ENCODE data around the gene NOS3.

The NOS3 gene

DNA sequence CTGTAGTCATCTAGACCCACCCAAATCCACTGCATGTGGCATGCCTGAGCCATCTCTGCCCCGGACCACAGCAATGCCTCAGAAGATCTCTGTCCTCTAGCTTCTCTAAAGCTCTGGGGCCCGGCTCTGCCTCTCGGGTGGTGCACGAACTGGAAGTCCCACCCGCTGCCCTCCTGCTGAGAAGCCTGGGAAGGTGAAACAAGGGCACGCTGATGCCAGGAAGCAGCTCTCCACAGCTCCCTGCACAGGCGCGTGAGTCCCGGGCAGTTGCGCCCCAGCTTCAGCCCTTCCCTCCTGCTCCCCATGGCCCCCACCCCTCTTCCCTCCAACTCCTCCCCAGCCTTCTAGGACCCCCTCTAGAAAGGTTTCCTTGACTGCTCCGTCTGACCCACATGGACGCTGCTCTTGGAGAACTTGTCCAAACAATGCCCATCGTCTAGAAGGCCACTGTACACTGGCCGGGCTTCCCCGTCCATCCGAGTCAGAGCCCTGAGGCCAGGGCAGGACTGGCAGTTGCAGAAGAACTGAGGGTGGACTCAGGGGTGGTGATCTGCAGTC, 25.5 kb upstream of the NOS3 start:
- no peak for DNase-seq

DNA sequence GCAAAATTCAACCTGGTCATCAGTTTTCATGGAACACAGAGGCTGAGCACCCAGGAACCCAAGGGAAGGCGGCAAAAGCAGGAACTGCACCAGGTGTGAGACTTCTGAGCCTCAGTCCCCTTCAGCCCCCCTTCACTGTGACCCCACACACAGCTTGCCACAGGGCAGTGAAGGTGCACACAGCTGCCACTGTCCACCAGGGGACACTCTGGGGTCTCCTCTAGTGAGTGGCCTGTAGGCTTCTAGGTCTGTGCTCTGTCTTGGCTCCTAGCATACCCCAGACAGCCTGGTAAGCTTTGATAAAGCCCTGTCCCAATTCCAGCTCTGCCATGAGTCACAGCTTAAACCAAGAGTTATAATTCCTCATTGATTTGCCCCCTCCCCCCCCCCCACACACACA, 24.8 kb upstream of the NOS3 start:
- DNase-seq = no peak

DNA sequence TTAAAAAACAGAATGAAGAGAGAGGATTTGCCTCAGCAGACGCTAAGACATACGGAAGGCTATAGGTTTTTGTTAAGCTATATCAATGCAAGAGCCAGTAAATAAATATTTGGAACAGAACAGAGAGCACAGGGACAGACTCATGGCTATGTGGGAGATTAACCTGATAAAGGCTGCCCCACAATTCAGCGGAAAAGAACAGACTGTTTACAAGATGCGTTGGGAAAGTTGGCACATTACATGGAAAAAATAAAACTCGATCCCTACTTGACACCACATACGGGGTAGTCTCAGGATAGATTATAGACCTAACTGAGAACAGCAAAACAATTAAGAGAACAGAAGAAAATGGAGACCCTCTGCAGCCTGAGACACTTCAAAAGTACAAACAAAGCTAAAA, 23.5 kb upstream of the NOS3 start:
- no peak for DNase-seq

DNA sequence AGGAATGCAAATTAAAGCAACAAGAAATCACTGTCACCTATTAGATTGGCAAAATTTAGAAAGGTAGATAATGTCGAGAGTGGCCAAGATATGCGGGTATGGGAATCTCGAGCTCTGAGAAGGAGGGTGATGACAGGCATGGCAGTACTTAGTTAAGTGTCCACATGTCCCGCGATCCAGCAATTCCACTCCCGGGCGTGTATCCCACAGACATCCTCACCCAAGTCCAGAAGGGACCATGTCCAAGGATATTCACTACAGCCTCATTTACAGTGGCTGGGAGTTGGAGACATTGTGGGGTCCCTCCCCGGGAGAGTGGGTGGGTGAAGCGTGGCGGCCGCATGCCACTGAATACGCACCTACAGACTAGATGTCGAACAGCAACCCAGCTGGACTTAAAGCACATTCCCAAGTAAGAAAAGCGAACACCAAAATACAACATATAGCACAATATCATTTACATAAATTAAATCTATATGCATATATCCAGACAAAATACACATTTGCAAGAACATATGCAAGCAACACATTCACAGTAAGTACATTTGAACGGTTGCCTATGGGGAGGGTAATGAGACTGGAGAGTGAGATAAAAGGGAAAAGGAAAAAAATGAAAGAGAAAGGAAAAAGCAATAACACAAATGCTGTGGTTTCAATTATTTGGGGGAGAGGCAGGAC, 22.6 kb upstream of the NOS3 start:
- DNase-seq = no peak

DNA sequence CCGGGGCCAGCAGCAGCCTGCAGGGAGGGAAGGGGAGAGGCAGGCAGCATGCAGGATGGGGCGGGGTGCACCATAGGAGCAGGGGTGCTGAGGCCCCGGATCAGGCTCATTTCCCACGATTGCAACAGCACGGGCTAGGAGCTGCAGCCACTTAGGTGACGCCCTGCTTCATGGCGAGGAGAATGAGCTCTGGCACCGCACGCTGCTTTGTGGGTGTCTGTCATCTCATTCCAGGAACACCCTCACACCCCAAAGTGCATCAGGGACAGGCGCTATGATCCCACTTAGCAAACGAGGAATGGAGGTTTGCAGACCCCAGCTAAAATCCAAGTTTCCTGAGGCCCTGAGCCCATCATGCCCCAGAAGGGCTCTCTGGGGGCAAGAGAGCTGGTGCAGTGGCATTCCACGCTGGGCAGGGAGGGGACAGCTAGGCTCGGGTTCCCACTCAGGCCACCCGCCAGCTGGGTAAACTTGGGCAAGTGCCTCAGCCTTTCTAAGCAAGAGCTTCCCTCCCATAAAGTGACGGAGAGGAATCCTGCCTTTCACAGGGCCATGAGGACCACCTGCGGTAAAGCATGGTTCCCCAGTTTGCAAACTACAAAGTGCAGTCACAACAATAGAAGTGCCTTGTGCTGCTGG, 22.0 kb upstream of the NOS3 start:
- DNase-seq = no peak

DNA sequence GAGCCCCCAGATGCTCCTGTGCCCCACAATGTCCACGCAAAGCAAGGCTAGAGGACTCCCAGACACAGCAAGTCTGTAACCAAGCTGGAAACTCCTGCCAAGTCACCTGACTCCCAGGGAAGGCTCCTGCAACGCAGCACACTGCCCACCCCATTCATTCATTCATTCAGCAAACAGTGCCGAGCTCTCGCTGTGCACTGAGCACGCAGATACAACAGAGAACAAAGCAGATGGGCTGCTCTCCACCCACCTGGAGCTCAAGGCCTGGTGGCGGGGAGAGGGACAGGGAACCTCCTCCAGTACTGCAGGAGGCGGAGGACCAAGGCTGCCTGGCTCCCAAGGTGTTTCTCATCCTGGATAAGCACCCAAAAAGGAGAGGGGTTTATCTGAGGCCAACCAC, 21.3 kb upstream of the NOS3 start:
- DNase-seq = no peak

DNA sequence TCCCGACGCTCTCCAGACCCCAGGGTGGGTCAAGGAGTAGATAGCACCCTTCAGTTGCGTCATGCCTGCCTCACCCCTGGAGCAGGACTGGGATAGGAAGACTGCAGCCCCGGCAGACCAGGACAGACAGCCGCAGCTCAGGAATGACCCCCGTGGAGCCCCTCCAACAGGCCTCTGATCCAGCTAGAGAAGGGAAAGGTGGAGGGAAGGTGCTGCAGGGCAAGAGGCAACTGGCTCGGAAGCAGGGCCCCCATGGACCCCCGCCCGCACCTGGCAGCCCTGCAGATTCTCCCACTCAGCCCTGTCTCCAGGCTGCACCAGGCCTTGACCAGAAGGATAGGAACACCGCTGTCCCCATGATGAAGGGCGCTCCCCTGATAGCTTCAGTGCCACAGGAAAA, 20.4 kb upstream of the NOS3 start:
- no peak for DNase-seq

DNA sequence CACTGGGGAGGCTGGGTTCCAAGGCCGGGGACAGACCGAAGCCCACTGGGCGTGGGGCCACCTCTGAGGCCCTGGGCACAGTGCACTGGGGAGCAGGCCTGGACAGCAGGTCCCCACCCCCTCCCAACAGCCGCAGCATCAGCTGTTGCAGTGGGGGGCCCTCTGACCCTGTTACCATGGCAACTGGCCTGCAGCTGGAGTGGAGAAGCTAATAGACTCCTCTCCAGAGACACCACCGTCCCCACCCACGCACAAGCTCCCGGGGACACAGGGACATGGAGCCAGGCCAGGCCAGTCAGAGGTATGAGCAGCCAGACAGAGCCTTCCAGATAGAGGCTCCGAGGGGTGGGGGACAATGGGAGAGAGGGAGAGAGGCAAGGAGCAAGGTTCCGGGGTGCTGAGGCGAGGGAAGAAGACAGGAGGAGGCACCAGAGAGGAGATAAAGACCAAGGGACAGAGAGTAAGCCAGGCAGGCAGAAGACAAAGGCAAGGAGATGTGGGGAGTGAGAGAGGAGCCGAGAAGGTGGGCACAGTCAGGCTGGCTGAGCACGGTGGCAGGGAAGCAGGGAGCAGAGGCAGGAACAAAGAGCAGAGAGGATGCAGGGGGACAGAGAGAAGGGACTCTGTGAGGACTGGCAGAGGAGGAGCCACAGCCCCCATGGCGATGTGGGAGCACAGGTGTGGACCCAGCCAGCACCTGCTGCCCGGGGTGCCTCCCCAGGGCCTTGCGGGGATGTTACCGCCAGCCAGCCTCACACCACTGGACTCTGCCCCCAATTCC, 19.4 kb upstream of the NOS3 start:
- no peak for DNase-seq

DNA sequence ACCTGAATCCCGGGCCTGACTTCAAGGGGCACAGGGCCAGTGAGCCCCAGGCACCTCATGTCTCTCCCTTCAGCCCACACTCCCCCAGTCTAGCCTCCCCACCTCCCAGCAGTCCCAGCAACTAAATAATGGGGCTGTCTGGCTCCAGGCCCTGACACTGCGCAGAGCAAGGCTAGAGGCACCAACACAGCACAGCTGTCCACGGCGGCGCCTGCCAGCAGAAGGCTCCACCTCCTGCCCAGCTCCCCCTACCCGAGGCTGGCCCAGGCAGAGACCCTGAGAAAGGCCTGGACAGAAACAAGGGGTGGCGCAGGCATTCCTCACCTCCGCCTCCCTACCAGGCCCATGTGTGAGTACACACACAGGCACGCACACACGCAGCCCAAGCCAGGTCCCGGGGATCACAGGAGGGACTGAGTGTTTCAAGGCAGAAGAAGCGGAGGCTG, 18.8 kb upstream of the NOS3 start:
- DNase-seq = no peak

DNA sequence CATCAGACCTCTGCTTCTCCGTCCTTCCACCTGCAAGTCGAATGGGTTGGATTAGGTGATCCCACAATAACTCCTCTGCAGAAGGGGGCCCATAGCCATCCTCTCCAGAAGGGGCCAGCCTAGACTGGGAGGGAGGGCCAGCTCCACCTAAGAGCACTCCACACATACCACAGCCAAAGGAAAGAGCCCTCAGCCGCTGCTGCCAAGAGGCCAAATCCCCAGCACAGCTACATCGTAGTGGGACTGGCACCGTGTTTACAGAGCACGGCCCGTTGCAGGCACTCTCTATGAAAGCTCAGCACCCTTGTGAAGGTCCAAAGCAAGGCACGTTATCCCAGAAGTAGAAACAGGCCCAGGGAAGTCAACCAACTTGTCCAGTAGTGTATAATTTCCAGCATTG, 18.1 kb upstream of the NOS3 start:
- no peak for DNase-seq

DNA sequence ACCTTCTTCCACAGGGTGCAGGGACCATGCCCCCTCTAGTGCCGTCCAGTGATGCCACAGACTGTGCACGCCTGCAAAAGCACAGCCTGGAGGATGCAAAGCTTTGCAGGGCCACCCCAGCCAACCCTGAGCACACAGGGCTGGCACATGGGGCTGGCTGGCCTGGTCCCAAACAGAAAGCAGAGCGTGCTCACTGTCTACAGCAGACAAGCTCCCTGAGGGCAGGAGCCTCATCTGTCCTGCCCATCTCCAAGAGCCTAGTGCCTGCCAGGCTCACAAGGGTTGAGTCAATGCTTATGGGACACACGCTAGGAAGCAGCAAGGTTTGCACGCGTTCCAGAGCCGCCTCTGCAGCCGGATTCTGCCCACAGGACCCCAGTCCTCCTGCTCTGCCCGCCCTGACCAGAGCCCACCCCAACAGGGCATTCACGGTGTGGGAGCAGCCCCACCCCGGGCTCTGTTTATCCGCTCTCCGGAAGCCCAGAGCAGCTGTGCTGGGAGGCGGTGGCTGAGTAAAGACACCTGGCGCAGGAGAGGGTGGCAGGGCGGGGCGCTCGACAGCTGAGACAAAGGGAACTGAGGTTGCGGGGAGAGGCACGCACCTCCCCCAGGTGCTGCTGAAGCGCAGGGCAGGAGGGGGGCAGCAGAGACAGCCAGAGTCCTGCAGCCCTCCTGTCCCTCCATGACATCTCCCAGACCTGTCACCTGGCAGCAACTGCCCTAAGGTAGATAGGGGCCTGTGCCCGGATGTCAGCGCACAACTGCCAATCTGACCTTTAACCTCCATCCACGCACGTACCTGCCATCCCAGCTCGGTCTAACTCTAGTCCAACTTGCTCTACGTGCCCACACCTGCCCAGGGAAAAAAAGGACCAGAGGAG, 17.0 kb upstream of the NOS3 start:
- no peak for DNase-seq

DNA sequence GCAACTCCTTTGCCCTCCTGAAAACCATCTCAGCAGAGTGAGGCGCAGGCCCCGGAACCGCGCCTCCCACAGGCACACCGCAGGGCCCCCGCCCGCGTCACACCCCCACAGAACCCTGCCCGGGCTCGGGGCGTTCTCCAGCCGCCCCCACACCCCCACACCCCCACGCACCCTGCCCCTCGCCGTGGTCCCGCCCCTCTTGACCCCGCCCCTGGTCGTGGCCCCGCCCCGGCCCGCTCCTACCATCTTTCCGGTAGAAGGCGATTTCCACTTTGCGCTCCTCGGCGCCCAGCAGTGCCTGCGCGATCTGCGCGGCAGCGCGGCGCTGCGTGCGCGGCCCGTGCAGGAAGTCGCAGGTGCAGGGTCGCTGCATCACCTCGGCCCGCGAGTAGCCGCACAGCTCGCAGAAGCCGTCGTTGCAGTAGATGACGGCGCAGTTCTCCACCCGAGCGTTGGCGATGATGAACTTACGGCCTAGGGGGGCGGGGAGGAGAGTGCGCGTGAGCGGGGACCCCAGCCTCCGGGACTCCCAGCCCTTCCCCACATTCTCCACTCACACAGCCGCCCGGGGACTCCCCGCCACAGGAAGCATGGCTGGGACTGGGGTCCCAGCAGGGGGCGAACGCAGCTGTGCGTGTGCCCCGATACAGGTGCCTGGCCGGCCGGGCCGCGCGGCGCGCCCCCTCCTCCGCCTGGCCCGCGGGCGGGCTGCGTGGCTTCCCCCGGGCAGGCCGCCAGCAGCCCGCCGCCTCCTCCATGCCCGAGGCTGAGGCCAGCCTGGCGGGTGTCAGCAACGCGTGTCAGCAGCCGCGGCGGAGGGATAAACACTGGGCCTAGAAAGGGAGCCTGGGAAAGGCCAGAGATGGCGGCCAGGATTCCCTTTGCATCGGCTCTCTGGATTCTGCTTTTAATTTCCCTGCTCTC, 16.1 kb upstream of the NOS3 start:
- no peak for DNase-seq

DNA sequence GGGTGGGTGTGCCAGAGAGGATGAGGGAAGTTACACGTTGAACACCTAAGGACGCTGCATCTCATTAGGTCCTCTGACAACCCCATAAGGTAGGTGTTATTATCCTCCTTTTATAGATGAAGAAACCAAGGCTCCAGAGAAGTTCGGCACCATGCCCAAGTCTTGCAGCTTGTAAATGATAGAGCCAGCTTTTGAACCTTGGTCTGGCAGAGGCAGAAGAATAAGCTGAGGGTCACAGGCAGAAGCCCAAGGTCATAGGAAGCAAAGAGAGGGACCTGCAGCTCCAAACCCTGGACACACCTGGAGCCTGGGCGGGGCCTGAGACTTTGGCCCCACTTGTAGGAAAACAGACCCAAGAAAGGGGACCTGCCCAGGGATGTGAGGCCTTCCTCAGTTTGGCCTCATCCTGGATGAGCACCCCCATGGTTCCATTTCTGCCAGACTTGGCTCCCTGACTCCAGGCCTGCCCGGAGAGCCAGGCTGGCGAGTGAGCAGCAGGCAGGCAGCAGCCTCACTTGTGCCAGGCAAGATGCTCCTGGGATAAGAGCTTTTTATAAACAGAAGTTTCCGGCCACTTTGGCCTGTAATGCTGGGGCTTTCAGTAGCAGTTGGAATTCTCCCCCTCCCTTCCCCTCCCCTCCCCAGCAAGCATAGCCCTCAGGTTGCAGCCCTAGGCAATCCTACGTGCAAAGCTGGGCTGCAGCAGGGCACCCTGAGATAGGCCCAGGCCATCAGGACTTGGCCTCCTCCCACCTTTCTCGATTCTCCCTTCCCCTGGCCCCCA, 15.1 kb upstream of the NOS3 start:
- no peak for DNase-seq

DNA sequence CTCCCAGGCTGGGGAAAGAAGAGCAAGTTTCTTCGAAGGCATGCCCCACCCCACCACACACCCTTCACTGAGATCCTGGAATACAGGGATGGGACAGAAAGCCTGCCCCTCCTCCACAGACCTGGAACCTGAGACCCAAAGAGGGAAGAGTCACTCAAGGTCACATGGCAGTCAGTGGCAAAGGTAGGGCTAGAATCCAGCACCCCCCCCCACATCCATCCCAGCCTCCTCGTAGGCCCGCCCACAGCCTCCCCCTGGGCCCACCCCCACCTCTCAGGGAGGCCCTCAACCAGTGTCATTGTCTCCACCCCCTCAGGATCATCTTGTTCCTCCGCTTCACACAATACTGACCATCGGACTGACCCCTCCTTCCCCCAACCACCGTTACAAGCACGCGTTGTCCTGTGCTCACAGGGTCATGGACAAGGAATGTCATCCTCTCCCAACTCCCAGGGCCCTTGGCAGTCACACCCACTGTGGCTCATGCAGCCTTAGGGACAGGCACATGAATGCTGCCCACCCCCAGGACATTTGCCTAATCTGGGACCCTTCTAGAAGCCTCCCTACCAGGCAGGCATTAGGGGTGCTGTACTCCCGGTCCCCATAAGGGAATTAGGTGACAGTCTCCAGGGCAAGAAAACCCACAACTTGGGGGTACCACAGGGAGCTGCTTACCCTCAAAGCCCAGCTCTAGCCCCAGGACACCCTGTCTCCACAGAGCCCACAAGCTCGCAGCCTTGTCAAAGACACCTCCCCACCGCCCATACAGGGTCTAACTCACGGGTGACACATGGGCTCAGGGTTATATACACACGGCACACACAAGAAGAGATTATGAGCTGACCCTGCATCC, 14.1 kb upstream of the NOS3 start:
- DNase-seq = no peak

DNA sequence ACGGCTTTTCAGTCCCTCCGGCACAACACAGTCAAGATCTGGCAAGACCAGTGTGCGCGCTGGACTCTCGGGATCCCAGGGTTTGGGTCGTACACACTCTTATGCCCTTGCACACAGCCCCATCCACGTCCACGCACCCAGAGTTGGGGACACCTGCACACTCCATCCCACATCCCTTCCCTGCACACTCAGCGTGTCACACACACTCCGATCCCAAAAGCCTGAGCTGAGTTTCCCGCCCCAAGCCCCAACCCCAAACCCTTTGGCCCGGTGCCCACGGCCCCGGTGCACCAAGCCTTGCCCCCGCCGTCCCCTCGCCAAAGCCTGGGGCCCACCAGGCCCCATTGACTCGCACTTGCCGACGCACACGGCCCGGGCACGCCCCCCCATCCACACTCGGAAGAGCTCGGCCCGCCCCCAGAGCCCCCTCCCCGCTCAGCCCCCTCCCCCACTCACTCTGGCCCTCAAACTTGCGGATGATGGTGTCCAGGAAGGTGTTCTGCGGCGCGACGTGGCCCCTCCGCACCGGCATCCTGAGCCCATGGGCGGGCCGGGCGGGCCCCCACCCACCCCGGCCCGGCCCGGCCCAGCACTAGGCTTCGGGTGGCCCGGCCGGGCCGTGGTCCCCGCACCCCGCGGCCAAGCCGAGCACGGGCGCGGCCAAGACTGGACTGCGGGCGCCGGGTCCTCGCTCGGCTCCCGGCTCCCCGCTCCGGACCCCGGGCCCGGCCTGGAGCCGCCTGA, 13.3 kb upstream of the NOS3 start:
- DNase-seq = no peak

DNA sequence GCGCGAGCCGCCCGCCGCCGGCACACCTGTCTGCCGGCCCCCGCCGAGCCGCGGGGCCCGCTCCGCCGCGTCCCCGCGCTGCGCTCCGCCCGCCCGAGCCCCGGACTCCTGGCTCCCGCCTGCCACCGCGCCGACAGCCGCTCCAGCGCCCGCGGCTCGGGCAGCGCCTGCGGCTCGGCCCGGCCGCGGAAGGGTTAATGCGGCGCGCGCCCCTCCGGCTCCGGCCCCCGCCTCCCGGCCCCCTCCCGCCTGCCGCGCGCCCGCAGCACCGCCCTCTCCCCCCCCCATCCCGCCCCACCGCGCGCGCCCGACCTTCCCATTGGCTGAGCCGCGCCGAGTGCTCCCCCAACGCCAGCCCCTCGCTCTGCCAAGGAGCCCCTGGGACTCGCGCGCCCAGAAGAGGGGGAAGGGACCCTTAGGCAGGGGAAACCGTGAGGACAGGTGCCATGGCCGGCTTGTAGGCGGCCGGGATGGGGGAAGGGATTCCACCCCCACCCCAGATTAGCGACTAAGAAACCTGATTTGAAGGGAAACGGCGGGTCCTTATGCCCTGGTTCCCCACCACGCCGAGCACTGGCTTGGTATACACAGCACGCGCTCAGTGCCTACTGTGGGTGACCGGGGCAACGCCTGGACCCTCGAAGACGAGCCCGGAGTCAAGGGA, 12.6 kb upstream of the NOS3 start, which contains the start of gene KCNH2:
KCNH2 (minus strand) TSS at position 196 of the 664 bp plus-strand sequence. CDS start 408 bp downstream, outside the sequence.
- no peak for DNase-seq

DNA sequence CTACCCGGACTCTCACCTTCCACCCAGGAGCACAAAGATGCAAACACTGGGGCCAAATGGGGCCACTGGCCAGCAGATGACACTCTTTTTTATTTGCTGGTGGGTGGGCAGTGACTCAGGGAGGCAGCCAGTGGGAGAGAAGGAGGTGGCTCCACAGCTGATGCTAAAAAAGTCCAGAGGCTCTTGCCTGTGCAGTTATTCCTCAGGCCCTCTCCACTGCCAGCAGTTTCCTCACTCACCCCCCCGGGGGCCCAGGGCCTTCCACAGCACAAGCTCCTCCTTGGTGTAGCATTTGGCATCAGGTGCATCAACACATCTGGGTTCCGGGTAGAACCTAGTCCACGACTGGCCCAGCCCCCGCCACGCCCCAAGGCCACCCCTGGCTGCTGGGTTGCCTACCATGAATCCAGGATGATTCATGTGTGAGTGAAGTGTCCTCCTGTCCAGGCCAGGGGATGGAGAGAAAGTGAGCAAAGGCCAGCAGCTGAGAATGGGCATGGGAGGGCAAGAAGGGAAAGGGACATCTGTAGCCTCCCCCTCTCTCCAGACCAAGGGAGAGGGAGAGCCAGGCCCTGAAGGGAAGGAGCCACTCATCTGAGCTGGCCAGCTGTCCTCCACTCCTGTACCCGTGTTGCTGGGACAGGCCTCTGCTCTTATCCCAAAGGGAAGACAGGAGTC, 11.0 kb upstream of the NOS3 start:
- no peak for DNase-seq

DNA sequence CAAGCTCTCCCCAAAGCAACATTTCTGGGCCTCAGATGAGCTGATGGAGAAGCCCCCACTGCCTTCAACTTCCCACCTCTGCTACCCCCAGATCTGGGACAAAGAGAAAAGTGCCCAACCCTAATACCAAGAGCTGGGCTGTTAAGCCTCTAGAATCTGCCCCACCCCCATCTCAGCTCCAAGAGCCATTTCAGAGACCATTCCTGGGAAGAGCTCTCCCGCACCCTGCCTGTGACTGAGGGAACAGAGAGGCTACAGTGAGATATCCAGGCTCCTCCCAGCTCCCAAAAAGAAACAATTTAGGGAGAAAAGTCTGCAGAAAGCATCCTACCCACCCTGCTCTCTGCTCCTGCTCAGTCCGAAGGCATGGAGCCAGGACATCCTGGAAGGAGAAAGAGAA, 10.2 kb upstream of the NOS3 start:
- DNase-seq = no peak

Data from GDM1 (cell line).